Measurements from ENCODE around the gene PLPPR3. TPM values are rescaled to one million over a fixed set of nuclear protein-coding genes. Genes with fewer than 3 reads are reported as not detected.
A peak's percentile ranks its signal among the peaks of the same experiment; 100 is the strongest.

PLPPR3 gene
- total and polyA plus RNA-seq, 9 of the 15 experiments (the other 6 are each of a cell fraction or from before 2014, with no cell fraction given), result 0.01 to 48.2 (median 8.6) TPM

GRCh38 chr19:796692-797527, 24.8 kb downstream of the PLPPR3 start, which contains the start of gene PTBP1 (continued):
- TF ChIP-seq FOXP4 (CRISPR knock-in tag; IDR thresholded peaks at IDR 0.05; ENCODE audit: borderline replicate concordance), result no peak
- peak; percentile 84 for TF ChIP-seq POLR2G (IDR thresholded peaks at IDR 0.05; ENCODE audit: low read depth, low read length)
- TF ChIP-seq CHD7 (IDR thresholded peaks at IDR 0.05; ENCODE audit: low read depth, low read length), result no peak
- TF ChIP-seq SP1 (CRISPR knock-in tag; IDR thresholded peaks at IDR 0.05), result peak; percentile 98
- TF ChIP-seq SRSF9 (IDR thresholded peaks at IDR 0.05; ENCODE audit: borderline replicate concordance, low read depth, low read length), result no peak
- TF ChIP-seq FOXK2 (conservative IDR thresholded peaks at IDR 0.05 in 1 of 2, IDR thresholded peaks at IDR 0.05 in 1 of 2; ENCODE audit: low read depth in 2 of 2), result peak; percentile 89 to 93
- TF ChIP-seq PCBP1 (IDR thresholded peaks at IDR 0.05; ENCODE audit: low read depth, low read length, poor library complexity, severe bottlenecking), result no peak
- no peak for TF ChIP-seq ZC3H4 (CRISPR knock-in tag; IDR thresholded peaks at IDR 0.05; ENCODE audit: borderline replicate concordance)
- no peak for TF ChIP-seq ZNF217 (CRISPR knock-in tag; IDR thresholded peaks at IDR 0.05)
- peak; percentile 3; the same call in 1 of the 2 replicates for TF ChIP-seq PML (IDR thresholded peaks at IDR 0.05; ENCODE audit: low read length)
- TF ChIP-seq FOS (IDR thresholded peaks at IDR 0.05; ENCODE audit: extremely low read depth, insufficient read length), result peak; percentile 96
- TF ChIP-seq FOSL1 (tag; conservative IDR thresholded peaks at IDR 0.05), result peak; percentile 50
- peak; percentile 88 for TF ChIP-seq SETDB1 (IDR thresholded peaks at IDR 0.05; ENCODE audit: low read length)

All from K562 (cell line).